ENCODE data around the gene PRICKLE4.

GRCh38 chr6:41781366-41781730, 766 bp downstream of the PRICKLE4 start:
- TF ChIP-seq EZH2 (IDR thresholded peaks at IDR 0.05; ENCODE audit: borderline replicate concordance, low read depth, low read length, poor library complexity, severe bottlenecking): no peak
- no peak for TF ChIP-seq CTCF (conservative IDR thresholded peaks at IDR 0.05; ENCODE audit: low read depth, low read length)
